Hepatocyte (in vitro differentiated cells): ENCODE measurements around the gene EIF2AK2. TPM values are rescaled to one million over a fixed set of nuclear protein-coding genes. Genes with fewer than 3 reads are reported as not detected.

ENCODE experiments used
- DNase-seq: peaks from one replicate; pipeline ENCODE4 v3.0.0-alpha.2; 2016; ENCODE audit warnings: low spot score
- H2AFZ ChIP-seq: fragments of 200-600 bp; sonication (generic); 2 replicates; pipeline ENCODE4 v1.6.0; 2016; ENCODE audit warnings: antibody characterized with exemption, mild to moderate bottlenecking
- H3K27ac ChIP-seq: fragments of 200-600 bp; sonication (generic); 2 replicates; pipeline ENCODE4 v1.5.1; 2016; ENCODE audit warnings: mild to moderate bottlenecking
- H3K27me3 ChIP-seq: fragments of 200-600 bp; sonication (generic); 2 replicates; pipeline ENCODE4 v1.6.1; 2016
- H3K36me3 ChIP-seq: fragments of 200-600 bp; sonication (generic); replicated peaks from 2 replicates; pipeline ENCODE4 v1.5.1; 2016; ENCODE audit warnings: low read depth; ENCODE audit not compliant: insufficient read depth
- H3K4me1 ChIP-seq: fragments of 200-600 bp; sonication (generic); 2 replicates; pipeline ENCODE4 v1.5.1; 2016; ENCODE audit warnings: mild to moderate bottlenecking, moderate library complexity; ENCODE audit not compliant: insufficient read depth
- H3K4me2 ChIP-seq: fragments of 200-600 bp; sonication (generic); 2 replicates; pipeline ENCODE4 v1.6.0; 2016
- H3K4me3 ChIP-seq: fragments of 200-600 bp; sonication (generic); 2 replicates; pipeline ENCODE4 v1.5.1; 2016; ENCODE audit warnings: mild to moderate bottlenecking
- H3K79me2 ChIP-seq: fragments of 200-600 bp; sonication (generic); 2 replicates; pipeline ENCODE4 v1.6.0; 2017; ENCODE audit warnings: mild to moderate bottlenecking
- H3K9me2 ChIP-seq: fragments of 200-600 bp; sonication (generic); replicated peaks from 2 replicates; pipeline ENCODE4 v1.6.0; 2017; ENCODE audit warnings: mild to moderate bottlenecking; ENCODE audit not compliant: insufficient read depth
- H3K9me3 ChIP-seq: fragments of 200-600 bp; sonication (generic); 2 replicates; pipeline ENCODE4 v1.5.1; 2016; ENCODE audit warnings: low read depth, mild to moderate bottlenecking
- H4K20me1 ChIP-seq: fragments of 200-600 bp; sonication (generic); 2 replicates; pipeline ENCODE4 v1.6.0; 2016; ENCODE audit warnings: mild to moderate bottlenecking; ENCODE audit not compliant: insufficient read depth, poor library complexity, severe bottlenecking
- CTCF ChIP-seq: fragments of 200-600 bp; sonication (generic); IDR thresholded peaks from 2 replicates; pipeline ENCODE4 v1.5.1; 2016; ENCODE audit warnings: antibody characterized with exemption, mild to moderate bottlenecking; ENCODE audit not compliant: poor library complexity
- EZH2 ChIP-seq: fragments of 200-600 bp; sonication (generic); IDR thresholded peaks from 2 replicates; pipeline ENCODE4 v1.6.1; 2016; ENCODE audit warnings: antibody characterized with exemption, mild to moderate bottlenecking, borderline replicate concordance
- EZH2phosphoT487 ChIP-seq: fragments of 200-600 bp; sonication (generic); IDR thresholded peaks from one replicate; pipeline ENCODE4 v1.6.1; 2018; ENCODE audit warnings: antibody characterized with exemption, mild to moderate bottlenecking, low read depth, moderate library complexity; ENCODE audit not compliant: unreplicated experiment, severe bottlenecking
- WGBS: methylation state at CpG from one replicate; pipeline ENCODE4 v1.1.6; 2016; ENCODE audit warnings: low lambda C conversion rate; ENCODE audit errors: missing lambda C conversion rate; 5-methylcytosine and 5-hydroxymethylcytosine counted together
- polyA plus RNA-seq: library from polyadenylated mRNA; unstranded; fragments of >200 nt; fragmentation: Nextera tagmentation; extraction: Ambion mirVana; gene quantifications from 2 replicates; pipeline ENCODE4 v1.2.1, GENCODE V29; 2016
- total RNA-seq: library from RNA; depleted of rRNA; stranded (reverse); fragments of >200 nt; gene quantifications from 2 replicates; pipeline ENCODE4 v1.2.3, GENCODE V29; 2014

Gene EIF2AK2
- total and polyA plus RNA-seq, 2 experiments from 2014 or later: 22.2 to 38.4 TPM

- H3K9me2 ChIP-seq: no peaks in the 10 kb centered on the region
- H3K9me3 ChIP-seq: no peaks in the 10 kb centered on the region
- H3K27ac ChIP-seq: peak overlapping the region; percentile 85
- no peaks in the 10 kb centered on the region for H3K27me3 ChIP-seq
- peaks cover 3% of the 10 kb centered on the region for H3K36me3 ChIP-seq
- no peaks in the 10 kb centered on the region for H3K4me1 ChIP-seq
- no peak overlapping the region for H3K4me3 ChIP-seq
- no peak overlapping the region for H2AFZ ChIP-seq
- H4K20me1 ChIP-seq: no peaks in the 10 kb centered on the region
- H3K4me2 ChIP-seq: peak overlapping the region; percentile 53
- no peak for TF ChIP-seq EZH2phosphoT487
- TF ChIP-seq CTCF: no peak
- TF ChIP-seq EZH2: no peak
- WGBS: 73% methylated on average over 5 of the region's 5 CpGs
- no peaks in the 10 kb centered on the region for H3K79me2 ChIP-seq
- peak; percentile 64 for DNase-seq
Measured at GRCh38 chr2:37119157-37119556, 37.6 kb downstream of the EIF2AK2 start.

- H3K27me3 ChIP-seq: no peaks in the 10 kb centered on the region
- H3K4me3 ChIP-seq: no peak overlapping the region
- no peaks in the 10 kb centered on the region for H3K9me3 ChIP-seq
- H3K4me1 ChIP-seq: no peaks in the 10 kb centered on the region
- no peak overlapping the region for H3K4me2 ChIP-seq
- no peaks in the 10 kb centered on the region for H3K79me2 ChIP-seq
- TF ChIP-seq CTCF (no peak), EZH2phosphoT487 (no peak), EZH2 (no peak)
- H4K20me1 ChIP-seq: no peaks in the 10 kb centered on the region
- H3K9me2 ChIP-seq: no peaks in the 10 kb centered on the region
- no peak for DNase-seq
- H2AFZ ChIP-seq: no peak overlapping the region
- WGBS: 93% methylated on average over 1 of the region's 1 CpG
- H3K36me3 ChIP-seq: no peaks in the 10 kb centered on the region
- H3K27ac ChIP-seq: no peak overlapping the region
Measured at GRCh38 chr2:37117566-37117965, 39.2 kb downstream of the EIF2AK2 start.

- H3K79me2 ChIP-seq: no peaks in the 10 kb centered on the region
- no peaks in the 10 kb centered on the region for H3K4me1 ChIP-seq
- H3K27ac ChIP-seq: no peak overlapping the region
- H3K36me3 ChIP-seq: peaks cover 3% of the 10 kb centered on the region
- no peaks in the 10 kb centered on the region for H4K20me1 ChIP-seq
- no peak overlapping the region for H2AFZ ChIP-seq
- H3K4me3 ChIP-seq: no peak overlapping the region
- H3K4me2 ChIP-seq: no peak overlapping the region
- TF ChIP-seq CTCF (no peak), EZH2phosphoT487 (no peak), EZH2 (no peak)
- no peaks in the 10 kb centered on the region for H3K9me3 ChIP-seq
- no peaks in the 10 kb centered on the region for H3K27me3 ChIP-seq
- DNase-seq: no peak
- 48% methylated on average over 2 of the region's 2 CpGs for WGBS
- H3K9me2 ChIP-seq: no peaks in the 10 kb centered on the region
Measured at GRCh38 chr2:37111958-37112357, 44.8 kb downstream of the EIF2AK2 start.
